Nephron (organoid): ENCODE measurements around the gene TNS1.
"Not testable (repeated sequence)": the region's sequence is repeated elsewhere in the genome, so short reads cannot be mapped to it uniquely, and the experiment has no call there.

Experiments used
- H3K27ac Mint-ChIP-seq, 3 experiments: 2 replicates each; pipeline ENCODE4 v1.8.0; 2020; ENCODE audit warnings: mixed read lengths in 3 of 3, mild to moderate bottlenecking in 2 of 3, moderate library complexity in 1 of 3
- H3K27me3 Mint-ChIP-seq: 2 replicates; pipeline ENCODE4 v1.8.0; 2021; ENCODE audit warnings: low read depth, mild to moderate bottlenecking, moderate library complexity, mixed read lengths
- H3K36me3 Mint-ChIP-seq: 2 replicates; pipeline ENCODE4 v1.8.0; 2020; ENCODE audit warnings: low read depth, mixed read lengths
- H3K4me1 Mint-ChIP-seq: 2 replicates; pipeline ENCODE4 v1.8.0; 2020; ENCODE audit warnings: mixed read lengths
- H3K4me3 Mint-ChIP-seq, 3 experiments: 2 replicates each; pipeline ENCODE4 v1.8.0; 2020; ENCODE audit warnings: mild to moderate bottlenecking in 3 of 3, mixed read lengths in 3 of 3, moderate library complexity in 2 of 3
- H3K9me3 Mint-ChIP-seq: 2 replicates; pipeline ENCODE4 v1.8.0; 2020; ENCODE audit warnings: mixed read lengths
- CTCF ChIP-seq, 3 experiments: fragments of 200-600 bp; sonication (generic); IDR thresholded peaks; one replicate each; pipeline ENCODE4 v1.5.0; 2021; ENCODE audit warnings: antibody characterized with exemption in 3 of 3; ENCODE audit not compliant: unreplicated experiment in 3 of 3

The TNS1 gene

DNA sequence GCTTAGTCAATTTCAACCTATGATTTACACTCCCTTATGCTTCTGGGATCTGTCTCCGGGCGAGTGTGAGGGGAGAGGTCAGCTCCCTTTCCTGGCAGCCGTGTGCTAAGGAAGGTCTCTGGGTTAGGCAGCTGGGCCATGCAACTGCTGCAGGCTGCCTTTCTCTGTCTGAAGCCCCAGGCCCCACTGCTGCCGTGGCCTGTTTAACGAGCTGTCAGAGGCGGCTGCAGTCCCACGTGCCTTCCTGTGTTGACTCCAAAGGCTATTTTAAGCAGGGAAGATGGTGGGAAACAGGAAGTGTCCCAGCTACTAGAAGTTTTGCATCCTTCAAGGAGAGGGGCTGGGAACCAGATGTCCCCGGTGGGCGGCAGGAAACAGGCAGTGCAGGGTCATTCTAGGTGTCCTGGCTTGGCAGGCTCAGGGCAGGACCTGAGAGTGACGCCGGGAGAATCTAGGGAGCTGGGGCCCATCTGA, 186.4 kb downstream of the TNS1 start:
- no peak for TF ChIP-seq CTCF (IDR thresholded peaks at IDR 0.05; ENCODE audit: unreplicated experiment in 3 of 3)
- peak overlapping the region in 2 of 3 experiments; percentile 8 to 33 for H3K4me3 Mint-ChIP-seq

DNA sequence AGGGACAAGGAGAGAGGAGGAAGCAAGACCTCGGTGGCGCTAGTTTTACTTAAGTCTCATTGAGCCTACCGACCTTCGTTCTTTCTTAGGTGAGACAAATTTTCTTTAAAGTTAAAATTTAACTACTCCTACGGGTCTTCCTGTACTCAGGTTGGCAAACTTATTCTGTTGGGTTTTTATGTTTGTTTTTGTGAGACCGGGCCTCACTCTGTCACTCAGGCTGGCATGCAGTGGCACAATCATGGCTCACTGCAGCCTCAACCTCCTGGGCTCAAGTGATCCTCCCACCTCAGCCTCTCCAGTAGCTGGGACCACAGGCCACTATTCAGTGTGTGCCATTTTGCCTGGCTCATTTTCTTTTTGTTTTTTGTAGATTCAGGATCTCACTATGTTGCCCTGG, 189.0 kb downstream of the TNS1 start:
- H3K27ac Mint-ChIP-seq, result peak overlapping the region in 1 of 3 experiments; percentile 94
- H3K36me3 Mint-ChIP-seq, result peaks cover 87% of the 10 kb centered on the region
- no peak for TF ChIP-seq CTCF (IDR thresholded peaks at IDR 0.05; ENCODE audit: unreplicated experiment in 3 of 3)
- H3K4me3 Mint-ChIP-seq, result no peak overlapping the region
- H3K9me3 Mint-ChIP-seq, result no peaks in the 10 kb centered on the region
- peaks cover 35% of the 10 kb centered on the region for H3K4me1 Mint-ChIP-seq
- no peaks in the 10 kb centered on the region for H3K27me3 Mint-ChIP-seq

More for the DNA sequence above, 186.4 kb downstream of the TNS1 start:
- Mint-ChIP-seq H3K9me3 (no peaks in the 10 kb centered on the region), H3K27ac (peak overlapping the region; percentile 86 to 94 (median 91)), H3K4me1 (peaks cover 52% of the 10 kb centered on the region), H3K27me3 (no peaks in the 10 kb centered on the region), H3K36me3 (peaks cover 78% of the 10 kb centered on the region)

DNA sequence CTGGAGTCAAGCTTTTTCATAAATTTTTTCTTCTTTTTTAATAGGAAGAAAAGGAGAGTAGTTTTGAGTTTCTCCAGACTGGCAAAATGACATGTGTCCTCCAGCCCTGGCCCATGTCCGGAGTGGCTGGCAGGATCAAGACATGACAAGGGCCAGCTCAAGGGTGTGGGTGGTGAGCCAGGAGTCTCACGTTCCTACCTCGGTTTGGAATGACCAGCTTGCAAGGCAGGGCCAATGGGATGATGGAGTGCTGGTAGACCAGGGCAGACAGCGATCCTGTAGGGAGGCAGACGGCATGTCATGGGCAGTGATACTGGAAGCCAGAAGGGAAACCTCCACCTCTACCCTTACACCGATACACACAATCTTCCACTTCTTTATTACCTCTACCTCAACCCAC, 190.6 kb downstream of the TNS1 start:
- TF ChIP-seq CTCF (IDR thresholded peaks at IDR 0.05; ENCODE audit: unreplicated experiment in 3 of 3), result no peak
- H3K36me3 Mint-ChIP-seq, result peaks cover 91% of the 10 kb centered on the region
- no peaks in the 10 kb centered on the region for H3K27me3 Mint-ChIP-seq
- H3K4me3 Mint-ChIP-seq, result no peak overlapping the region
- H3K4me1 Mint-ChIP-seq, result peaks cover 29% of the 10 kb centered on the region
- H3K9me3 Mint-ChIP-seq, result no peaks in the 10 kb centered on the region
- H3K27ac Mint-ChIP-seq, result peak overlapping the region in 1 of 3 experiments; percentile 4

DNA sequence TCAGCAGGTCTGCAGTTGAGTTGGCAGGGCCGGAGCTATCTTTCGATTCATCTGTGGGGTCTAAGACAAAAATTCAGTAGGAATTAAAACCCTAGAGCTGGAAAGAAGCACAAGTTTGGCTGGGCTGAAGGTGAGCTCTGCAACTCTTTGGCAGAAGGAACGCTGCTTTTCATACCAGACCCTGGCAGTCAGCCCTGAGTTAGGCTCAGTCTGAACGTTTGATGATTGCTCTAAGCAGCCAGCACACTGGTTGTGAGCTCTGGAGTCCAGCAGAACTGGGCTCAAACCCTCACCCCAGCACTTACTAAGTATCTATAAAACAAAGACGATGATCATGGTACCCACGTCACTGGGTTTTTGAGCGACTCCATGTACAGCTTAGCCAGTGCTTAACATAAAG, 192.5 kb downstream of the TNS1 start:
- H3K4me3 Mint-ChIP-seq, result no peak overlapping the region
- H3K9me3 Mint-ChIP-seq, result no peaks in the 10 kb centered on the region
- H3K36me3 Mint-ChIP-seq, result peaks cover 72% of the 10 kb centered on the region
- H3K27me3 Mint-ChIP-seq, result no peaks in the 10 kb centered on the region
- no peak overlapping the region for H3K27ac Mint-ChIP-seq
- TF ChIP-seq CTCF (IDR thresholded peaks at IDR 0.05; ENCODE audit: unreplicated experiment in 3 of 3), result no peak
- H3K4me1 Mint-ChIP-seq, result peaks cover 27% of the 10 kb centered on the region

GRCh38 chr2:217809736-217810135, 193.1 kb downstream of the TNS1 start:
- Mint-ChIP-seq H3K4me1 (peaks cover 27% of the 10 kb centered on the region), H3K36me3 (peaks cover 67% of the 10 kb centered on the region), H3K9me3 (no peaks in the 10 kb centered on the region), H3K27me3 (no peaks in the 10 kb centered on the region), H3K27ac (no peak overlapping the region), H3K4me3 (no peak overlapping the region)
- TF ChIP-seq CTCF (IDR thresholded peaks at IDR 0.05; ENCODE audit: unreplicated experiment in 3 of 3), result no peak

DNA sequence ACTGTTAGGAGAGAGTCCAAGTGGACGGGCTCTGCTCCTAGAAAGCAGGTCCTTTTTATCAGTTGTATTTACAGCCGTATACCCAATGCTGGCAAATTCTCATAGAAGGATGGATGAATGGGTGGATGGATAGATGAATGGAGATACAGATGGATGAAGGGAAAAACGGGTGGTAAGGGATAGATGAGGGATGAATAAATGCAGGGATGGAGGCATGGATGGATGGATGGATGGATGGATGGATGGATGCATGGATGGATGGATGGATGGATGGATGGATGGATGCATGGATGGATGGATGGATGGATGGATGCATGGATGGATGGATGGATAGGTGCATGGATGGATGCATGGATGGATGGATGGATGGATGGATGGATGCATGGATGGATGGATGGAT, 193.8 kb downstream of the TNS1 start:
- H3K4me3 Mint-ChIP-seq, H3K9me3 Mint-ChIP-seq, H3K27me3 Mint-ChIP-seq, H3K27ac Mint-ChIP-seq: not testable (repeated sequence)
- peaks cover 64% of the 10 kb centered on the region for H3K36me3 Mint-ChIP-seq
- H3K4me1 Mint-ChIP-seq, result peaks cover 22% of the 10 kb centered on the region
